K562 (cell line): ENCODE data around the gene SHANK3. TPM values are rescaled to one million over a fixed set of nuclear protein-coding genes. Genes with fewer than 3 reads are reported as not detected.

Source experiments
- ATAC-seq: fragments of 200-7000 bp; cut with Tn5 transposase; 3 replicates; pipeline ENCODE4 v1.9.1; 2020; ENCODE audit warnings: moderate library complexity
- BruUV-seq: library from RNA; stranded (reverse); fragments of 400-500 nt; replicated peaks from 2 replicates; lab custom pipeline; 2021; lab: Mats Ljungman, UMichigan
- CTCF ChIA-PET: fragments of 300-600 bp; formaldehyde crosslinking; extraction: SDS; loops from one replicate; lab custom pipeline; 2021; ENCODE audit warnings: low intra/inter-chr PET ratio; lab: Yijun Ruan, JAX
- POLR2A ChIA-PET: fragments of 300-600, 350-650 bp; sonication (Branson Sonifier 250); formaldehyde crosslinking; extraction: SDS; loops from one replicate; lab custom pipeline; 2021; ENCODE audit warnings: antibody characterized with exemption, inconsistent platforms; lab: Yijun Ruan, JAX
- DNase-seq, 4 experiments: peaks; one replicate each; pipeline versions ENCODE4 v3.0.0 to v3.0.0-alpha.2; 2011 to 2018; ENCODE audit warnings: low spot score in 3 of 4, mixed read lengths in 3 of 4; ENCODE audit errors: extremely low read depth in 1 of 4
- FAIRE-seq: peaks from 2 replicates; lab custom pipeline; 2011; peaks lifted over from hg19 to GRCh38; lab: Jason Lieb, UNC
- H2AFZ ChIP-seq: 2 replicates; pipeline ENCODE4 v1.6.0; 2011; ENCODE audit warnings: low read depth, low read length, control low read depth, inconsistent platforms
- H3K27ac ChIP-seq: fragments of 200-600 bp; 3 replicates; pipeline ENCODE4 v1.8.0; 2011; ENCODE audit warnings: low read depth, mild to moderate bottlenecking, control low read depth, inconsistent platforms, low read length, moderate library complexity, mixed read lengths; ENCODE audit errors: extremely low read depth
- H3K27me3 ChIP-seq, 2 experiments: fragments of 300-600 bp in 1 of 2; 2 replicates in 1 of 2; 3 replicates in 1 of 2; pipeline versions ENCODE4 v1.6.0 to v1.8.0; 2011; ENCODE audit warnings: inconsistent platforms in 2 of 2, low read length in 2 of 2, mild to moderate bottlenecking in 1 of 2, mixed read lengths in 1 of 2, moderate library complexity in 1 of 2; ENCODE audit not compliant: control insufficient read depth in 2 of 2, insufficient read depth in 2 of 2
- H3K36me3 ChIP-seq: fragments of 300-600 bp; 3 replicates; pipeline ENCODE4 v1.8.0; 2011; ENCODE audit warnings: mild to moderate bottlenecking, low read length, inconsistent platforms; ENCODE audit not compliant: control insufficient read depth, insufficient read depth
- H3K4me1 ChIP-seq, 2 experiments: fragments of 200-600 bp in 1 of 2; replicated peaks in 1 of 2; 2 replicates in 1 of 2; 3 replicates in 1 of 2; pipeline versions ENCODE4 v1.5.1 to v1.8.0; 2011; ENCODE audit warnings: inconsistent platforms in 2 of 2, low read length in 2 of 2, mild to moderate bottlenecking in 1 of 2, mixed read lengths in 1 of 2, moderate library complexity in 1 of 2; ENCODE audit not compliant: control insufficient read depth in 2 of 2, insufficient read depth in 2 of 2
- H3K4me2 ChIP-seq: 2 replicates; pipeline ENCODE4 v1.6.1; 2011; ENCODE audit warnings: low read length, control low read depth, inconsistent platforms, mixed read lengths; ENCODE audit not compliant: insufficient read depth
- H3K4me3 ChIP-seq: fragments of 200-600 bp; sonication (generic), shearing (Covaris generic); 2 replicates; pipeline ENCODE4 v1.5.1; 2016; ENCODE audit warnings: control low read depth, inconsistent platforms
- H3K79me2 ChIP-seq: fragments of 200-600 bp; 3 replicates; pipeline ENCODE4 v1.8.0; 2011; ENCODE audit warnings: low read length, inconsistent platforms; ENCODE audit not compliant: control insufficient read depth, insufficient read depth
- H3K9ac ChIP-seq, 2 experiments: 2 replicates each; pipeline versions ENCODE4 v1.6.0 to v1.6.1; 2011; ENCODE audit warnings: low read depth in 2 of 2, low read length in 2 of 2, control low read depth in 1 of 2, inconsistent platforms in 1 of 2, mild to moderate bottlenecking in 1 of 2, mixed read lengths in 1 of 2; ENCODE audit not compliant: insufficient read depth in 1 of 2
- H3K9me1 ChIP-seq: one replicate; pipeline ENCODE4 v1.6.0; 2011; ENCODE audit warnings: inconsistent platforms, mild to moderate bottlenecking, low read length, moderate library complexity; ENCODE audit not compliant: control insufficient read depth, insufficient read depth
- H3K9me3 ChIP-seq: replicated peaks from 2 replicates; pipeline ENCODE4 v1.5.1; 2011; ENCODE audit warnings: low read depth, low read length, inconsistent platforms; ENCODE audit not compliant: control insufficient read depth, insufficient read depth
- H4K20me1 ChIP-seq: replicated peaks from 2 replicates; pipeline ENCODE4 v1.6.1; 2011; ENCODE audit warnings: low read length, inconsistent platforms, mixed read lengths; ENCODE audit not compliant: control insufficient read depth, insufficient read depth
- E4F1 ChIP-seq: fragments of 250-450 bp; sonication (Bioruptor Pico); IDR thresholded peaks from 2 replicates; pipeline ENCODE4 v1.5.0; 2021; ENCODE audit warnings: mild to moderate bottlenecking, borderline replicate concordance
- RAD21 ChIP-seq, 2 experiments: fragments of 250-450 bp in 1 of 2; fragments of 450-650 bp in 1 of 2; sonication (Bioruptor Pico) in 1 of 2; formaldehyde crosslinking in 1 of 2; IDR thresholded peaks in 1 of 2; conservative IDR thresholded peaks in 1 of 2; 2 replicates each; pipeline versions ENCODE4 v1.4.0 to v1.8.0; 2020 to 2022; ENCODE audit warnings: mild to moderate bottlenecking in 2 of 2, moderate library complexity in 1 of 2
- WGBS: fragments of 100-300 bp; shearing (Covaris generic); methylation state at CpG from one replicate; pipeline ENCODE4 v1.1.6; 2016; ENCODE audit warnings: low coverage, mixed read lengths; ENCODE audit not compliant: insufficient coverage; ENCODE audit errors: missing lambda C conversion rate; 5-methylcytosine and 5-hydroxymethylcytosine counted together
- in situ Hi-C: fragments of 300-500 bp; cut with MboI; formaldehyde crosslinking; loops from 4 replicates; pipeline ENCODE4 v1.15.0; 2018; ENCODE audit warnings: inconsistent platforms, mixed read lengths
- intact Hi-C: fragments of 100-400 bp; cut with micrococcal nuclease; formaldehyde crosslinking; loops from 2 replicates; pipeline ENCODE4 v1.14.2; 2022
- polyA plus RNA-seq, 8 experiments: library from polyadenylated mRNA; depleted of rRNA in 4 of 8; stranded (reverse) in 5 of 8; unstranded in 3 of 8; fragments of >200 nt; fragmentation: Nextera tagmentation in 2 of 8; fragmentation: Illumina TruSeq in 1 of 8; extraction: Ambion mirVana in 2 of 8; extraction: Trizol in 1 of 8; gene quantifications; 2 replicates each; pipeline versions ENCODE4 v1.2.1 to v1.2.3, GENCODE V29; 2011 to 2014; ENCODE audit warnings: inconsistent platforms in 1 of 8, missing spikeins in 1 of 8
- total RNA-seq, 7 experiments: library from RNA; depleted of rRNA in 6 of 7; stranded (reverse); fragments of >200 nt in 6 of 7; fragmentation: Illumina TruSeq in 2 of 7; extraction: Trizol in 2 of 7; gene quantifications; 2 replicates each; pipeline versions ENCODE4 v1.2.1 to v1.2.3, GENCODE V29; 2011 to 2021; ENCODE audit warnings: low replicate concordance in 1 of 7

Gene SHANK3
- total and polyA plus RNA-seq, 9 of the 15 experiments (the other 6 are each of a cell fraction or from before 2014, with no cell fraction given): 0.01 to 0.07 (median 0.03) TPM; not detected in 6

GRCh38 chr22:50626314-50626849 is 46.2 kb upstream of the SHANK3 start:
- intact Hi-C loops: no loop called here
- DNase-seq (no peak), FAIRE-seq (no peak), ATAC-seq (no peak)
- POLR2A ChIA-PET: interaction anchor here (0.7 to 1.1 kb wide), 2 partner anchors 11 to 57 kb away, joined by 3 to 5 read pairs; no protein-coding TSS in a partner anchor
- Histone ChIP-seq H3K27ac (no peak overlapping the region), H3K4me3 (no peak overlapping the region), H3K27me3 (no peaks in the 10 kb centered on the region), H3K4me1 (peaks cover 8 to 43% of the 10 kb centered on the region in 2 experiments; a peak in 4 of 5 replicates), H3K9me3 (no peaks in the 10 kb centered on the region), H3K4me2 (no peak overlapping the region), H3K79me2 (no peaks in the 10 kb centered on the region; the same call in 2 of the 3 replicates), H2AFZ (no peak overlapping the region), H4K20me1 (no peaks in the 10 kb centered on the region), H3K36me3 (no peaks in the 10 kb centered on the region), H3K9me1 (no peaks in the 10 kb centered on the region), H3K9ac (no peak overlapping the region)
- no TSS peak for BruUV-seq
- 81% methylated on average over 7 of the region's 12 CpGs for WGBS
- TF ChIP-seq RAD21 (CRISPR knock-in tag; conservative IDR thresholded peaks at IDR 0.05 in 1 of 2, IDR thresholded peaks at IDR 0.05 in 1 of 2) (peak in 1 of 2 experiments; percentile 13; a peak in 1 of 4 replicates), E4F1 (no peak)
- in situ Hi-C loops: no loop called here
- CTCF ChIA-PET: no interaction called here
